ENCODE data around the gene ETS2.

- TF ChIP-seq CTCF (IDR thresholded peaks at IDR 0.05; ENCODE audit: insufficient read depth, low read length) (no peak), POLR2AphosphoS5 (IDR thresholded peaks at IDR 0.05; ENCODE audit: low read depth) (no peak), GABPA (IDR thresholded peaks at IDR 0.05; ENCODE audit: low read depth) (no peak), SPI1 (IDR thresholded peaks at IDR 0.05; ENCODE audit: borderline replicate concordance, low read depth) (no peak)
- TF ChIP-seq, protein P1, sequence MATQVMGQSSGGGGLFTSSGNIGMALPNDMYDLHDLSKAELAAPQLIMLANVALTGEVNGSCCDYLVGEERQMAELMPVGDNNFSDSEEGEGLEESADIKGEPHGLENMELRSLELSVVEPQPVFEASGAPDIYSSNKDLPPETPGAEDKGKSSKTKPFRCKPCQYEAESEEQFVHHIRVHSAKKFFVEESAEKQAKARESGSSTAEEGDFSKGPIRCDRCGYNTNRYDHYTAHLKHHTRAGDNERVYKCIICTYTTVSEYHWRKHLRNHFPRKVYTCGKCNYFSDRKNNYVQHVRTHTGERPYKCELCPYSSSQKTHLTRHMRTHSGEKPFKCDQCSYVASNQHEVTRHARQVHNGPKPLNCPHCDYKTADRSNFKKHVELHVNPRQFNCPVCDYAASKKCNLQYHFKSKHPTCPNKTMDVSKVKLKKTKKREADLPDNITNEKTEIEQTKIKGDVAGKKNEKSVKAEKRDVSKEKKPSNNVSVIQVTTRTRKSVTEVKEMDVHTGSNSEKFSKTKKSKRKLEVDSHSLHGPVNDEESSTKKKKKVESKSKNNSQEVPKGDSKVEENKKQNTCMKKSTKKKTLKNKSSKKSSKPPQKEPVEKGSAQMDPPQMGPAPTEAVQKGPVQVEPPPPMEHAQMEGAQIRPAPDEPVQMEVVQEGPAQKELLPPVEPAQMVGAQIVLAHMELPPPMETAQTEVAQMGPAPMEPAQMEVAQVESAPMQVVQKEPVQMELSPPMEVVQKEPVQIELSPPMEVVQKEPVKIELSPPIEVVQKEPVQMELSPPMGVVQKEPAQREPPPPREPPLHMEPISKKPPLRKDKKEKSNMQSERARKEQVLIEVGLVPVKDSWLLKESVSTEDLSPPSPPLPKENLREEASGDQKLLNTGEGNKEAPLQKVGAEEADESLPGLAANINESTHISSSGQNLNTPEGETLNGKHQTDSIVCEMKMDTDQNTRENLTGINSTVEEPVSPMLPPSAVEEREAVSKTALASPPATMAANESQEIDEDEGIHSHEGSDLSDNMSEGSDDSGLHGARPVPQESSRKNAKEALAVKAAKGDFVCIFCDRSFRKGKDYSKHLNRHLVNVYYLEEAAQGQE (IDR thresholded peaks at IDR 0.05; ENCODE audit: insufficient replicate concordance, low read depth), result no peak
Measured at GRCh38 chr21:38800046-38800758, 5.5 kb upstream of the ETS2 start.
